ENCODE data around the gene E2F6. TPM values are rescaled to one million over a fixed set of nuclear protein-coding genes. Genes with fewer than 3 reads are reported as not detected.

The E2F6 gene
- total RNA-seq, 1 donor: 5.8 TPM

DNA sequence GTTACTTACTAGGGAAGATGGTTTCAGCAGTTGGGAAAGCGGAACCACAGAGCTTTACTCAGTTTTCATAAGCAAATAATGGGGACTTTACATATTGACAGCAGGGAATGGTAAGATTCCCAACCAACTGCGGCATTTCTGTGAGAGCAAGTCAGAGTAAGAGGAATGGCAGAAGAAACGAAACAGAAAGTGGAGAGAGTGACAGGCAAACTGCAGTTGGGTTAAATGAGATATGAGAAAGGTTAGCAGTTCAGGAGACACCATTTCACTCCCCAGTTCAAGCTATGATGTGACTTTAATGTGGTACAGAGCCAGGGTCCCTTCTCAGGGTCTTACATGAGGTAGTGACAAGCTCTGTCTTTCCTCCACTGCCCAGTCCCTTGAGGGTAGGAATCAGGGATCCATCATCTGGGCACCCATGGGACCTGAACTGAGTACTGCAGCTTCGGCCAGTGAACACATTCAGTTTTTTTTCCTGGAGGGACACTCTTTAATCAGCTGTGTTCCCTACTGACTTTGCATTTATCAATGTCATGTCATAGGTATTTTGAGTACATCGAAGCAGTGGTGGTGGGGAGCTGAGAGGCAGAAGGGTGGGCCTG lies 34.8 kb upstream of the E2F6 start:
- H3K4me1 ChIP-seq (ENCODE audit: insufficient read depth, low read length): no peaks in the 10 kb centered on the region
- no peak overlapping the region for H3K4me3 ChIP-seq (ENCODE audit: low read length)
- H3K27me3 ChIP-seq (ENCODE audit: insufficient read depth, low read length): peaks cover 3% of the 10 kb centered on the region
- no peaks in the 10 kb centered on the region for H3K9me3 ChIP-seq (ENCODE audit: low read depth, low read length)

DNA sequence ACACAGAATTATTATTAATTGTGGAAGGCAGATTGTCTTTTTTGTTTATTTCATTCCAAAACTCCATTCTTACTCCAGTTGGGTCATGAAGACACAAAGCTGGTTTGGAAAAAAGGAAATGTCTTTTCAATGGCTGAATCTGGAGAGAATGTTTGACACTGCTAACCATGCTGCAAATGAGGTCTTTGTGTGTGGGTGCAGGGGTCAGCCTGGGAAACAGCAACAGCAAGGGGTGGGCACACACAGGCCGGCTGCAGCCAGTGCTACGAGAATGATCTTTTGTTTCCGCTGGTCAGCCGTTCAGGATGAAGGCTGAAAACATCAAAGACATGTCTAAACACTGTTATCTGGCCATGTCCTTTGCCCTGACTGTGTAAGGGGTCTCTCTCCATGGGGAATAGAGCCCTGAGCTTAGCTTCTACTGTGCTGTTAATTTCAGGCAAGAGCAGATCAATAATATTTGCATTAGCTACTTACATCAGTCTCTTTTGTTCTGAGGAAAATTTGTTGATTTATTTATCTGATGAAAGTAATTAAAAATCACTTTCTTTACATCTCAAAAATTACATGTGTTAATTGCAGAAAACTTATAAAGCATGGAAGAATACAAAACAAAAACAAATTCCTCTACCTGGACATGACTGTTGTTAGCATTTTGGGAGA lies 33.3 kb upstream of the E2F6 start:
- Histone ChIP-seq H3K9me3 (ENCODE audit: low read depth, low read length) (no peaks in the 10 kb centered on the region), H3K4me1 (ENCODE audit: insufficient read depth, low read length) (no peaks in the 10 kb centered on the region), H3K27me3 (ENCODE audit: insufficient read depth, low read length) (peaks cover 3% of the 10 kb centered on the region), H3K4me3 (ENCODE audit: low read length) (no peak overlapping the region)

DNA sequence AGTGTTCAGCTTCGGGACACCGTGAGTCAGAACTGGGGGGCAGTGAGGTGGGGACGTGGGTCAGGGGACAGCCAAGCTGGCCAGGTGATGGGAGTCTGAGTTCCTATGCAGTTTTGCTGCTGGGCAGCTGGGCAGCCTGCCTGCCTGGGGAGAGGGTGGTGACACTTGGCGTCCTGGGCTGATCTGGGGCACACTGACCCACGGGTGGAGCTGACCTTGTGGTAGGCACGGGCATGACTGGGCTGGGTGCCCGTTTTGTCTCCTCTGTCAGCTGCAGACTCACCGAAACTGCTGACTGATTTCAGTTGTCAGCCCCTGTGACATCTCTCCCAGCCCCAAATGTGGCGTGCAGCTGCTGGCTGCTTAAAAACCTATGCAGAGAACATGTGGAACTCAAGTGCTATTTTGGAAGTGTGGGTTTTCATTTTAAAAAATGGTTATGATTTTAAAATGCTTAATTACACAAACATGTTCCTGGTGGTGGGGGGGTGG lies 32.6 kb upstream of the E2F6 start:
- Histone ChIP-seq H3K27me3 (ENCODE audit: insufficient read depth, low read length) (peaks cover under 1% of the 10 kb centered on the region), H3K4me1 (ENCODE audit: insufficient read depth, low read length) (no peaks in the 10 kb centered on the region), H3K9me3 (ENCODE audit: low read depth, low read length) (no peaks in the 10 kb centered on the region), H3K4me3 (ENCODE audit: low read length) (no peak overlapping the region)

DNA sequence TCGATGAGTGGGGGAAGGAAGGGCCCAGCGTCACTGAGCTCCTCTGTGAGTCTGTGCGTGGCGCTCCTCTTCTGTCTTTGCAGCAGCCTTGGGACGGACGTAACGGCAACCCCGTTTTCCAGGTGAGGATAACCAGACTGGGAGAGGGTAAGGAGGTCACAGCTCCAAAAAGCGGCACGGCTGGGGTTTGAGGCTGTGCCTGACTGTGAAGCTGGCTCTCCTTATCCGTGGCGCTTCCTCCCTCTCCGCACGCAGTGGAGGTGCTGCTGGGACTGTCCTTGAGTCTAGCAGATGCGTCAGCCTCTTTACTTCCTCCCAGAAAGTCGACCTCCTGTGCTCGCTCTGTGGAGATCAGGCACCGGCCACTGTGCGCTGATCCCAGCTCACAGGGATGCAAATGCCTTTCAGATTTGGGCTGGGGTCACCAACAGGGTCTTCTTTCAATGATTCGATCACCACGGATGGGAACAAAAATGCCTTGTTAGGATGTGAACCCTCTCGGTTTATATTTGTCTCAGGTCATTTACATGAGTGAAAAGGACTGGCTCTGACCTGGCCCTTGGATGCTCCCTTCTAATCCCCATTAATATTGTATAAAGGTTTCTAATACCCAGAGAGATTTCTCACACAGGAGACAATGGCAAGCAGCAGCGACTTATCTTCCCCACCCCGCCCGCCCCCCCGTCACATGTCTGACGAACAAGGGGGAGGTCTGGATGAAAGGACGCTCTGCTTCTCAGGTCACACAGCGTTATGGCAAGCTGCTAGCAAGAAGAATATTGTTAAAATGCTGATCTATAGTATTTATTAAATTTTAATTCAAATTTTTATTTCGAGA lies 30.1 kb upstream of the E2F6 start:
- Histone ChIP-seq H3K4me3 (ENCODE audit: low read length) (no peak overlapping the region), H3K9me3 (ENCODE audit: low read depth, low read length) (no peaks in the 10 kb centered on the region), H3K27me3 (ENCODE audit: insufficient read depth, low read length) (no peaks in the 10 kb centered on the region), H3K4me1 (ENCODE audit: insufficient read depth, low read length) (no peaks in the 10 kb centered on the region)

DNA sequence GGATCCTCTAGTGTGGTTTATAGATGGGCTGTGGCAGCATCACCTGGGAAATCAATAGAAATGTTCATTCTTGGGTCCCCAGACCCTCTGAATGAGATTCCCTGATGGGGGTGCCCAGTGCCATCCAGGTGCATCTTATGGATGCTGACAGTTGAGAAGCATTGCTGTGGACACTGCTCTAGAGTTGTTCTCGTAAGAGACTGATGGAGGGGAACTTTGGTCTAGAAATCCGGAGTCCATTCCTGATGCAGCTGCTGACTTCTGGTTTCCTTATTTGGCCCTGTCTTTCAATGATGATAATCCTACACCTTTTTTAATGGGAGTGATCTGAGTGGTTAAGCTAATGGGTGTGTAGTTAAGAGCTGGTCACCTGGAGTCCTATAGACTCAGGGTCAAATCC lies 28.3 kb upstream of the E2F6 start:
- H3K9me3 ChIP-seq (ENCODE audit: low read depth, low read length): no peaks in the 10 kb centered on the region
- no peak overlapping the region for H3K4me3 ChIP-seq (ENCODE audit: low read length)
- H3K27me3 ChIP-seq (ENCODE audit: insufficient read depth, low read length): no peaks in the 10 kb centered on the region
- no peaks in the 10 kb centered on the region for H3K4me1 ChIP-seq (ENCODE audit: insufficient read depth, low read length)

DNA sequence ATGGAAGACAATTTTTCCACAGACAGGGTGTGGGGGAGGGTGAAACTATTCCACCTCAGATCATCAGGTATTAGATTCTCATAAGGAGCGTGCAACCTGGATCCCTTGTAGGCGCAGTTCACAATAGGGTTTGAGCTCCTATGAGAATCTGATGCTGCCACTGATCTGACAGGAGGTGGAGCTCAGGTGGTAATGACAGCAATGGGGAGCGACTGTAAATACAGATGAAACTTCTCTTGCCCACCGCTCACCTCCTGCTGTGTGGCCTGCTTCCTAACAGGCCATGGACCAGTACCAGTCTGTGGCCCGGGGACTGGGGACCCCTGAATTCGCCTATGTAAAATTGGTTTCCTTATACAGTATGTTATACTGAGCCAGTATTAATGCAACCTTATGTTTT lies 27.3 kb upstream of the E2F6 start:
- no peaks in the 10 kb centered on the region for H3K9me3 ChIP-seq (ENCODE audit: low read depth, low read length)
- H3K4me1 ChIP-seq (ENCODE audit: insufficient read depth, low read length): no peaks in the 10 kb centered on the region
- no peaks in the 10 kb centered on the region for H3K27me3 ChIP-seq (ENCODE audit: insufficient read depth, low read length)
- H3K4me3 ChIP-seq (ENCODE audit: low read length): no peak overlapping the region

DNA sequence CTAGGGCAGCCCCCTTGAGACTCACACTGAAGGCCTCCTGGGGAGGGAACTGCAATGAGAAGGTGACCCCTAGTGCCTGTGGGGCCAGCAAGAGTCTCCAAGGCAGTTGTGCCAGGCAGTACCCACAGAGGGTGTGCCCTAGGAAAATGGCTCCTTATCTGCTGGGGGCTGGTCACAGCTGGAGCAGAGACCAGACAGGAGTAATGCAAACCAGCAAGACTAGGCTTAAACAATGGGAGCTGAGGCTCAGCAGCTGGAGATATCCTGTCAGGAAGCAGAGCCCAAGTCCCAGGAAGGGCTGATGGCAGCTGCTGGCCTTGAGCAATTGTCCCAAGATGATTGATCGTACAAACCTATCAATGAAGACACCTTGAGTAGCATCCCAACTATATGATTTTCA lies 26.8 kb upstream of the E2F6 start:
- H3K27me3 ChIP-seq (ENCODE audit: insufficient read depth, low read length): peaks cover 3% of the 10 kb centered on the region
- no peaks in the 10 kb centered on the region for H3K9me3 ChIP-seq (ENCODE audit: low read depth, low read length)
- no peak overlapping the region for H3K4me3 ChIP-seq (ENCODE audit: low read length)
- no peaks in the 10 kb centered on the region for H3K4me1 ChIP-seq (ENCODE audit: insufficient read depth, low read length)

DNA sequence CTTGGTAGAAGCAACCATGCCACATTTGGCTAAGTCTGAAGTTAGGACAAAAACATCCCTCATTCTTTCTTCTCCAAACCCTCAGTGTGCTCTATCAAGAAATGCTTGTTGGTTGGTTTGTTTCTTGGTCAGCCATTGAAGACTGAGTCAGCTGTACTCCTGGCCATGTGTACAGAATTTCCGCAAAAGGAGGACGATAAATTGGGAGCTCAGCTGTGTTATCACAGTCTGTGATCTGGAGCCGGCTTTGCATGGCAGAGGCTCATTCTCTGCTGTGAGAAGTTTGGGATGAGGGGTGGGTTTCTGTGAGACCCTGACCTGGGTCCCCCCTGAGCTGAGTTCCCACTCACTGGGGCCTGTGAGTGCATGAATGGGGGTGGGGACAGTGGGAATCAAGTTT lies 26.3 kb upstream of the E2F6 start:
- Histone ChIP-seq H3K4me1 (ENCODE audit: insufficient read depth, low read length) (no peaks in the 10 kb centered on the region), H3K4me3 (ENCODE audit: low read length) (no peak overlapping the region), H3K27me3 (ENCODE audit: insufficient read depth, low read length) (peaks cover 7% of the 10 kb centered on the region), H3K9me3 (ENCODE audit: low read depth, low read length) (no peaks in the 10 kb centered on the region)

DNA sequence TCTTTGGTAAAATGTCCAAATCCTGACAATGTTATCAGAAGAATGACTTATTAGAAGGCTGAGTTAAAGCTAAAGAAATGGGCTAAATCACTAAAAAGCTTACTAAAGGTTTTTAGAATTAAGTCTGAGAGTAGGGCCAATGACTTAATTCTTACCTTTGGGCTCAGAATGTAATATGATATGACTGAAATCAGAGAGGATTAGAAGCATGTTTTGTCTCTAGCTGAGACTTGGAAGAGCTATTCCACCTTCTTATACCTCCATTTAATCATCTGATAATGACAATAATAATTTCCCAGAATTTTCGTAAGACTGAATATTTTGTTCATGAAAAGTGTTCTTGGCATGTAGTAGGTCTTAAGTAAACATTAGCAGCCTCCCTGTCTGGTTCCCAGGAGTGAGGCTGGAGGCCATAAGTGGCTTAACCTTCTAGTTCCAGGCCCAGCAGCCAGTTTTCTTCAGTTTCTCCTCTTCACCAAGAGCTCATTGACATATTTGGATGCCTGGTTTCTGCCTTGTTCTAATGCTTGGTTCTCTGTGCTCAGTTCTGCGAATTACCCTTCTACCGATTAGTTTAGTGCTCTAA lies 25.5 kb upstream of the E2F6 start:
- H3K4me3 ChIP-seq (ENCODE audit: low read length): no peak overlapping the region
- no peaks in the 10 kb centered on the region for H3K4me1 ChIP-seq (ENCODE audit: insufficient read depth, low read length)
- H3K9me3 ChIP-seq (ENCODE audit: low read depth, low read length): no peaks in the 10 kb centered on the region
- peaks cover 7% of the 10 kb centered on the region for H3K27me3 ChIP-seq (ENCODE audit: insufficient read depth, low read length)

DNA sequence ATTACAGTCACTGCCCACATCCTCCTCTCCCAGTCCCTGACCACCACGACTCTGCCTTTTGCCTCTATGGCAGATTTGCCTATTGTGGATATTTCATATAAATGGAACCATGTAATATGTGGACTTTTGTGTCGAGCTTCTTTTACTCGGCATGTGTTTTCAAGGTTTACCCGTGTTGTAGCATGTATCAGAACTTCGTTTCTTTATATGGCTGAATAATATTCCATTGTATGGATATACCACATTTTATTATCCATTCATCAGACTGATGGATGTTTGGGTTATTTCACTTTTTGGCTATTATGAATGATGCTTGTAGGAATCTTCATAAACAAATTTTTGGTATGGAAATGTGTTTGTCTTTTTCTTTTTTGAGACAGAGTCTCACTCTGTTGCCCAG lies 24.2 kb upstream of the E2F6 start:
- no peaks in the 10 kb centered on the region for H3K9me3 ChIP-seq (ENCODE audit: low read depth, low read length)
- no peak overlapping the region for H3K4me3 ChIP-seq (ENCODE audit: low read length)
- H3K27me3 ChIP-seq (ENCODE audit: insufficient read depth, low read length): peaks cover 18% of the 10 kb centered on the region
- no peaks in the 10 kb centered on the region for H3K4me1 ChIP-seq (ENCODE audit: insufficient read depth, low read length)

DNA sequence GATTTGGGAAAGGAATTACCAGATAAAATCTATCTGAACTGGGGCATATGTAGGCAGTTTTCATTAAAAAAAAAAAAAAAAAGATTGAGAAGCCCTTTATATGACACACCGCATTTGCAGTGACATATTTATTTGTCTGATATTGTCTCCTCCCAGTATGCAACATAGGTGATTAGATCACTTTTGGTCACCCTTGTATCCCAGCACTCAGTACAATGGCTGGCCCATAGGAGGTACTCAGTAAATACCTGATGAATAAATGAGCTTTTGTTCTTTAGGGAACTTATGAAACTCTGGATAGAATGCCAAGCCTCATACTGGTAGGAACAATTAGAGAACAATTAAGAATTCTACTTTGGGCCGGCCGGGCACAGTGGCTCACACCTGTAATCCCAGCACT lies 22.8 kb upstream of the E2F6 start:
- Histone ChIP-seq H3K4me1 (ENCODE audit: insufficient read depth, low read length) (no peaks in the 10 kb centered on the region), H3K4me3 (ENCODE audit: low read length) (no peak overlapping the region), H3K27me3 (ENCODE audit: insufficient read depth, low read length) (peaks cover 26% of the 10 kb centered on the region), H3K9me3 (ENCODE audit: low read depth, low read length) (no peaks in the 10 kb centered on the region)

DNA sequence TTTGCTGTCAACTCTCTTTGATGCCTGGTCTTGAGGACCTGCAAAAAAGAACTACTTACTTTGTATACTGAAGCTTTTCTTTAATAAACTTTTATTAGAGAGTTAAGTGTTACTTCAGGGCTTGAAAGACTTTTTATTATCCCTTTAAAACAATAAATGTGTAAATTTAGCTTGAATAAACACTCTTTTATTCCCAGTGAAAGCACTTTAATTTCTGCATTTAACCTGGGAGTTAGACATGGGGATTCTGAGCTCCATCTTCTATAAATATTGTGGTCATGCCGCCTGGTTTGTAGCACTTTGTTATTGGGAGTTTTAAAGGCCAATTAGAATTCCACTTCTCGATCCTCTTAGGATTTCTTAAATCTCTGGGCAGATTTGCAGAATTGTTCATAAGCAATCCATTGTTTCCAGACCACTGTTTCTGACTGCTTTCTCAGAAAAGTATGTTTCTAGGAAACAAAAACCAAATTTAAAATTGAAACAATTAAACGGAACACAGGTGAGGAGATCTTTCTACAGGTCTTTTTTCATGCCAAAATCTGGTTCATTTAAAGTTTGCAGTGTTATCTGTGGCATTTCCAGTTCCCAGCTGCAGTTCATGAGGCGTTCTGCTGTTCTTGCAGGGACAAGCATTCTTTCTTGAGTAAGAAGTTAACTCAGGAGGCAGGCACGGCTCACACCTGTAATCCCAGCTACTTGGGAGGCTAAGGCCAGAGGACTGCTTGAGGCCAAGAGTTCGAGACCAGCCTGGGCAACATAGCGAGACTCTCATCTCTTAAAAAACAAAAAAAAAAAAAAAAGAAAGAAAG lies 18.1 kb upstream of the E2F6 start:
- H3K27me3 ChIP-seq (ENCODE audit: insufficient read depth, low read length): peaks cover 64% of the 10 kb centered on the region
- H3K4me3 ChIP-seq (ENCODE audit: low read length): no peak overlapping the region
- no peaks in the 10 kb centered on the region for H3K4me1 ChIP-seq (ENCODE audit: insufficient read depth, low read length)
- no peaks in the 10 kb centered on the region for H3K9me3 ChIP-seq (ENCODE audit: low read depth, low read length)

DNA sequence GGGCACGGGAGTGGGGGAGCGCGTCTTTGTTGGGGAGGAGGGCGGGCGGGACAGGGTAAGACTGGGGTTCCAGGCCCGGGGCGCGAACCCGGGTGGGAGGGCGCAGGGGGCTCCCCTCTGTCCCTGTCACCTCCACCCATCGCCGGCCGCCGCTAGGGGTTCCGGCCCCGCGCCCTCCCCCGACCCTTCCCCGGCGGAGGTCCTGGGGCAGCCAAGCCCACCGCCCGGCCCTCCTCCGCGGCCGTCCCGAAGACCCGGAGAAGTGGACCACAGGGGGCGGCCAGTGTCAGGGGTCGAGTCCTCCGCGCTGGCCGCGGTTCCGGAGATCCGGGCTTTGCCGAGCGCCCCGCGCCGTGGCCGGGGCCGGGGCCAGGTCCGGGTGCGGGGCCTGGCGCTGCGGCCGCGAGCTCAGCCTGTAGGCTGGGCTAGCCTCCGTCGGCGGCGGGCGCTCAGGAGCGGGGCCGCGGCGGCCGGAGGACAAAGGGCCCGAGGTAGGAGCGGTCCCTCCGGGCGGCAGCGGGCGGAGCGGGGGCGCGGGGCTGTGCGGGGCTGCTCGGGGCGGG lies 16.6 kb upstream of the E2F6 start:
- Histone ChIP-seq H3K4me3 (ENCODE audit: low read length) (no peak overlapping the region), H3K4me1 (ENCODE audit: insufficient read depth, low read length) (no peaks in the 10 kb centered on the region), H3K27me3 (ENCODE audit: insufficient read depth, low read length) (peaks cover 67% of the 10 kb centered on the region), H3K9me3 (ENCODE audit: low read depth, low read length) (no peaks in the 10 kb centered on the region)

DNA sequence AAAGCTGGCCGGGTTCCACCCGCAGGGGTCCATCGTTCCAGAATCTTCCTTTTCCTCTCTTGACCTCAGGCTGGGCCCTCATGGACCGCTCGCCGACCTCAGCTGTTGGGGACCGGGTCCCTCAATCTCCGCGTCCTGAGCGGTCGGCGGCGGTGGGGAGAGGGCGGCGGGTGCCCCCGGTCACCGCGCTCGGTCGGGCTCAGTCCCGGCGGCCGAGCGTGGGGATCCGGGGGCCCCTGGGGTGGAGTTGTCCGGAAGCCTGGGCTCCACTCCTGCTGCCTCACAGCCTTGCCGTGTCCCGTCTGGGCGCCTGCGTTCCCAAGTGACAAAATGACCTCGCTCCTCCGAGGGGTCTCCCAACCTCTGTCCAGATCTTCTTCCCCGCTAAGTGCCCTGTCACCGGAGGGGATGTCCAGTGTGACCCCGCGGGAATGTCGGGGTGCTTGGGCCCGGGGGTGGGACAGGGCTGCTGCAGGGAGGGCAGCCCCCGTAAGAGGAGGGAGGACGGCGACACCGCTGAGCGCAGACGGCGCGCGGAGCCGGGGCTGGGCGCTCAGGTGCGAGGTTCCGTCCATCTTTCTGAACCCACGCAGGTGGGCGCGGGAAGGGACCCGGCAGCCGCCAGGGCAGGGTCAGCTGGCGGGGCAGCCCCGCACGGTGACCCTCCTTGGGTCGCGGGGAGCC lies 16.0 kb upstream of the E2F6 start:
- H3K4me3 ChIP-seq (ENCODE audit: low read length): no peak overlapping the region
- no peaks in the 10 kb centered on the region for H3K9me3 ChIP-seq (ENCODE audit: low read depth, low read length)
- H3K27me3 ChIP-seq (ENCODE audit: insufficient read depth, low read length): peaks cover 64% of the 10 kb centered on the region

More for the DNA sequence above, 16.0 kb upstream of the E2F6 start:
- no peaks in the 10 kb centered on the region for H3K4me1 ChIP-seq (ENCODE audit: insufficient read depth, low read length)
